OCI-LY7 (cell line): ENCODE data around the gene BDH1.

Source experiments
- EZH2phosphoT487 ChIP-seq: fragments of 200-600 bp; sonication (generic); IDR thresholded peaks from 2 replicates; pipeline ENCODE4 v1.6.1; 2018; ENCODE audit warnings: low read depth, borderline replicate concordance, mild to moderate bottlenecking, mixed run types, antibody characterized with exemption, low read length, moderate library complexity, mixed read lengths
- TF ChIP-seq, protein P1 (sequence below): fragments of 200-600 bp; sonication (generic); conservative IDR thresholded peaks from 2 replicates; pipeline ENCODE4 v1.5.1; 2014; ENCODE audit warnings: mild to moderate bottlenecking, antibody characterized with exemption, low read length, moderate library complexity, mixed read lengths

DNA sequence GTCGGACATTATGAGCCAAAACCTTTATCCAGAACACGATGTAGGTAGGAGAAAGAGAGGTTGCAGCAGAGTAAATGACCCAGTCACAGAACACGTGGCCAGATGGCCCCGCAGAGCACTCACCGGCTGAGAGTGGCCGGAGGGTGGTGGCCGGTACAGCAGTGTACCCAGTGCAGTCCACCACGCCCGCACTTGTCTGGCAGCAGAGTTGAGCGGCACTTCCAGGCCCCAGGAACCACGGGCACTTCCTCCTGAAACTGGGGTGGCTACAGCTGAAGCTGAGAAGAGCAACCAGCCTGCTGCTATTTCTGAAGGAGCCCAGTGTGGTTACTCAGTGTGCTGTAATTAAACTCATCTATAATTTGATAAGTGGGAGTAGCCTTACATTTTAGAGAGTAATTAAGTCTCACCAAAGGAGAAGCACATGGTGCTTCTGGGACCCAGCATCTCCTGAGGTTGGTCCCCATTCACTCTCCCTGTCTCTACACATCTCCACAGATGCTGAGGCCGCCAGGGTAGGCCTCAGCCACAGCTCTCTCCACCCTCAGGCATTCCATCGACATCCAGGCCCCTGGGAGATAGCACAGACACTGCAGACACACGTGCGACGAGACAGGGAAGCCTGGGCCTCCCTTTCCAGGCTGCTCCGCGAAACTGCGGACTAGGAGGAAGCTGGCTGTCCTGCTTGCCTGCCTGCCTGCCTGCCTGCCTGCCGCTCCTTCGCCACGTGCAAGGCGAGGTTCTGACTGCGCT is 49.8 kb downstream of the BDH1 start:
- TF ChIP-seq, protein P1, sequence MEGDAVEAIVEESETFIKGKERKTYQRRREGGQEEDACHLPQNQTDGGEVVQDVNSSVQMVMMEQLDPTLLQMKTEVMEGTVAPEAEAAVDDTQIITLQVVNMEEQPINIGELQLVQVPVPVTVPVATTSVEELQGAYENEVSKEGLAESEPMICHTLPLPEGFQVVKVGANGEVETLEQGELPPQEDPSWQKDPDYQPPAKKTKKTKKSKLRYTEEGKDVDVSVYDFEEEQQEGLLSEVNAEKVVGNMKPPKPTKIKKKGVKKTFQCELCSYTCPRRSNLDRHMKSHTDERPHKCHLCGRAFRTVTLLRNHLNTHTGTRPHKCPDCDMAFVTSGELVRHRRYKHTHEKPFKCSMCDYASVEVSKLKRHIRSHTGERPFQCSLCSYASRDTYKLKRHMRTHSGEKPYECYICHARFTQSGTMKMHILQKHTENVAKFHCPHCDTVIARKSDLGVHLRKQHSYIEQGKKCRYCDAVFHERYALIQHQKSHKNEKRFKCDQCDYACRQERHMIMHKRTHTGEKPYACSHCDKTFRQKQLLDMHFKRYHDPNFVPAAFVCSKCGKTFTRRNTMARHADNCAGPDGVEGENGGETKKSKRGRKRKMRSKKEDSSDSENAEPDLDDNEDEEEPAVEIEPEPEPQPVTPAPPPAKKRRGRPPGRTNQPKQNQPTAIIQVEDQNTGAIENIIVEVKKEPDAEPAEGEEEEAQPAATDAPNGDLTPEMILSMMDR: no peak
- no peak for TF ChIP-seq EZH2phosphoT487
